Measurements from ENCODE around the gene HBQ1. TPM values are rescaled to one million over a fixed set of nuclear protein-coding genes. Genes with fewer than 3 reads are reported as not detected.
"Not testable (repeated sequence)": the region's sequence is repeated elsewhere in the genome, so short reads cannot be mapped to it uniquely, and the experiment has no call there.

The HBQ1 gene
- total RNA-seq, 4 donors from 2014 or later = not detected

DNA sequence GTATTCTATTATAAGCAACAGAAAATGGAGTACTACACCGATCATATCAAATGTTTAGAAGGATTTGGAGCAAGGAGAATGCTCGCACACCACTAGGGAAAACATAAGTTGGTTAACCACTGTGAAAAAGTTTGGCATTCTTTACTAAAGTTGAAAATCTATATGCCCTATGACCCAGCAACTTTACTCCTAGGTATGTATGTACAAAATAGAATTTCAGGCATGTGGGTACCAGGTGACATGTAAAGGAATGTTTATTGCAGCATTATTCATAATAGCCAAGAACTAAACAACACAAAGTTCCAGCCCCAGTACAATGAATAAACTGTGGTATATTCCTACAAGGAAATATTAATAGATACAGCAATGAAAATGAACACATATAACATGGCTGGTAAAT lies 33.6 kb upstream of the HBQ1 start:
- Histone ChIP-seq H3K27me3 (peaks cover 0 to 19% of the 10 kb centered on the region in 2 donors), H3K9me3 (no peaks in the 10 kb centered on the region), H3K4me3 (no peak overlapping the region), H3K36me3 (no peaks in the 10 kb centered on the region), H3K4me1 (peaks cover 0 to 12% (median 0%) of the 10 kb centered on the region in 4 donors), H3K27ac (no peak overlapping the region)
- 89 to 90% methylated on average over 2 of the region's 2 CpGs for WGBS, 2 donors
- no peak for DNase-seq (ENCODE audit: low spot score in 2 of 2)
- TF ChIP-seq CTCF (IDR thresholded peaks at IDR 0.05) (no peak), POLR2A (IDR thresholded peaks at IDR 0.05) (no peak), EP300 (IDR thresholded peaks at IDR 0.05) (no peak)

- no peaks in the 10 kb centered on the region for H3K36me3 ChIP-seq
- H3K4me3 ChIP-seq = no peak overlapping the region
- H3K9me3 ChIP-seq = no peaks in the 10 kb centered on the region
- peaks cover 0 to under 1% (median under 1%) of the 10 kb centered on the region in 4 donors for H3K4me1 ChIP-seq
- H3K27ac ChIP-seq = no peak overlapping the region
- TF ChIP-seq EP300 (IDR thresholded peaks at IDR 0.05) = no peak
- TF ChIP-seq POLR2A (IDR thresholded peaks at IDR 0.05) = no peak
- TF ChIP-seq CTCF (IDR thresholded peaks at IDR 0.05) = no peak
- DNase-seq (ENCODE audit: low spot score in 2 of 2) = no peak
- 24 to 41% methylated on average over 9 of the region's 9 CpGs for WGBS, 2 donors
- H3K27me3 ChIP-seq = peaks cover 0 to 14% of the 10 kb centered on the region in 2 donors
Measured at GRCh38 chr16:149024-149660, 31.1 kb upstream of the HBQ1 start.

GRCh38 chr16:152141-153128 lies 27.8 kb upstream of the HBQ1 start, which contains the start of gene HBZ:
Gene HBZ (plus strand): TSS chr16:152644. CDS start chr16:152910, 266 bp downstream.
- no peak within 1 kb of the TSS for H3K4me3 ChIP-seq
- H3K27ac ChIP-seq = no peak within 1 kb of the TSS
- H3K27me3 ChIP-seq = peaks cover 0 to 37% of the 10 kb centered on the region in 2 donors
- no peak for DNase-seq (ENCODE audit: low spot score in 2 of 2)
- WGBS, 2 donors = 69 to 79% methylated on average over 16 to 17 of the region's 17 CpGs
- no peaks in the 10 kb centered on the region for H3K36me3 ChIP-seq
- H3K9me3 ChIP-seq = no peaks in the 10 kb centered on the region
- peaks cover 0 to 11% (median 9%) of the 10 kb centered on the region in 4 donors for H3K4me1 ChIP-seq
- TF ChIP-seq POLR2A (IDR thresholded peaks at IDR 0.05) (no peak), EP300 (IDR thresholded peaks at IDR 0.05) (no peak), CTCF (IDR thresholded peaks at IDR 0.05) (no peak)

DNA sequence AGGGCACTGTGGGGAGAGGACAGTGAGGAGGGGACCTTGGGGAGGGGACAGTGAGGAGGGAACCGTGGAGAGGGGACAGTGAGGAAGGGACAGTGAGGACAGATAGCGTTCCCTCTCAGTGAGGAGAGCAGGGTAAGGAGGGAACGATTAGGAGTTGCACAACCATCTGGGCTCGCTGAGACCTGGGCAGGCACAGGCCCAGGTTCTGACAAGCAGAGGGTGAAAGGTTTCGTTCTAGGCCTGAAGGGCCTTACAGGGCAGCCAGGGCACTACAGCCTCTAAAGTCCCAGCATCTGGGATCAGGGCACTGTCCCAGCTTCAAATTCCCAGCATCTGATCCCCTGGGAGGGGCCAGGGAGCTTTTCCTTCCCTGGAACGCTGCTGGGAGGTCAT lies 27.1 kb upstream of the HBQ1 start:
- H3K9me3 ChIP-seq; H3K27ac ChIP-seq; H3K4me3 ChIP-seq; DNase-seq (ENCODE audit: low spot score in 2 of 2); H3K36me3 ChIP-seq: not testable (repeated sequence)
- WGBS, 2 donors = 65 to 67% methylated on average over 5 of the region's 6 CpGs
- Histone ChIP-seq H3K27me3 (peaks cover 0 to 44% of the 10 kb centered on the region in 2 donors), H3K4me1 (peaks cover 0 to 11% (median 9%) of the 10 kb centered on the region in 4 donors)

GRCh38 chr16:153550-154216 lies 26.6 kb upstream of the HBQ1 start:
- not testable (repeated sequence) for H3K27ac ChIP-seq; H3K36me3 ChIP-seq; DNase-seq (ENCODE audit: low spot score in 2 of 2); H3K9me3 ChIP-seq
- peaks cover 0 to 11% (median 9%) of the 10 kb centered on the region in 4 donors for H3K4me1 ChIP-seq
- H3K4me3 ChIP-seq = peak overlapping the region in 1 of 4 donors; percentile 50
- WGBS, 2 donors = no CpG with 5 or more reads among the region's 74 CpGs
- peaks cover 0 to 46% of the 10 kb centered on the region in 2 donors for H3K27me3 ChIP-seq
